ENCODE results near the gene SMAP1.

Gene SMAP1

GRCh38 chr6:70680396-70680795 lies 12.7 kb downstream of the SMAP1 start:
- in situ Hi-C loops (cut with MboI; ENCODE audit: low sequenced_read_pairs): no loop called here

GRCh38 chr6:70684794-70685493 lies 17.3 kb downstream of the SMAP1 start:
- in situ Hi-C loops (cut with MboI; ENCODE audit: low sequenced_read_pairs): no loop called here

- in situ Hi-C loops (cut with MboI; ENCODE audit: low sequenced_read_pairs): no loop called here
These were observed 18.0 kb downstream of the SMAP1 start for GRCh38 chr6:70685494-70686180.

- in situ Hi-C loops (cut with MboI; ENCODE audit: low sequenced_read_pairs): no loop called here
These were observed 19.0 kb downstream of the SMAP1 start for GRCh38 chr6:70686548-70687133.

DNA sequence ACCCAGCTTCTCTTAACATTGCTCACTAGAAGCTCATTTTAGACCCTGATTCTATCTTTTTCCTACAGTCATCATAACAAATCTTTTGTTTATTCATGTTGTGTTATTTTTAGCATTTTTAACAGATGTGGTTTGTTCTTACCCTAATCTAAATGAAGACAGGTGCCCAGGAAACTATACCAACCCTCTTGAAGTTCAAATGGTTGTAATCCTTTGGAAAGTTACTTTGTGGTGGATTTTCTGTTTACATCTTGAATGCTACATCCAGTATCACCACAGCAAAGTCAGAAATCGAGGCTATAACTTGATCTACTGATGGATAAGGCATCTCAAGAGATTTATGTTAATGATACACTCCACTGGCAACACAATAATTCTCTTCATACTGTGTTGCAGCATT lies 26.2 kb downstream of the SMAP1 start:
- in situ Hi-C loops (cut with MboI; ENCODE audit: low sequenced_read_pairs): no loop called here

DNA sequence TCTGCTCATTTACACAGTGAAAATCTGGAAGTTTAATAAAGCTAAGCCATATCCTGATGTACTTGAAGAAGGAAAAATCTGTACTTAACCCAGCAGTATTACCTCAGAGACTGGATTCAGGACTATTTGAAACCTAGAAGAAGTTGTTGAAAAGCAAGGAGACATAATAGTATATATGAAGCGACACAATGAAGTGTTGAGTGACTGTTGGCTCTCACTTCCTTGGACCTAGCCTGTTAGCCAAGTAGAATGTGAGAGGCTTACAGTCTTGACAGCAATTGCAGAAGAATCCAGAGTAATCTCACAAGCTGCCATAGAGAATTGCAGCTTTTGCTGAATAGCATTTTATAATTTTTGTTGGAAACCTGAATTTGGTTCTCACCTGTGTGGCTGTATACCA lies 26.7 kb downstream of the SMAP1 start:
- in situ Hi-C loops (cut with MboI; ENCODE audit: low sequenced_read_pairs): no loop called here

DNA sequence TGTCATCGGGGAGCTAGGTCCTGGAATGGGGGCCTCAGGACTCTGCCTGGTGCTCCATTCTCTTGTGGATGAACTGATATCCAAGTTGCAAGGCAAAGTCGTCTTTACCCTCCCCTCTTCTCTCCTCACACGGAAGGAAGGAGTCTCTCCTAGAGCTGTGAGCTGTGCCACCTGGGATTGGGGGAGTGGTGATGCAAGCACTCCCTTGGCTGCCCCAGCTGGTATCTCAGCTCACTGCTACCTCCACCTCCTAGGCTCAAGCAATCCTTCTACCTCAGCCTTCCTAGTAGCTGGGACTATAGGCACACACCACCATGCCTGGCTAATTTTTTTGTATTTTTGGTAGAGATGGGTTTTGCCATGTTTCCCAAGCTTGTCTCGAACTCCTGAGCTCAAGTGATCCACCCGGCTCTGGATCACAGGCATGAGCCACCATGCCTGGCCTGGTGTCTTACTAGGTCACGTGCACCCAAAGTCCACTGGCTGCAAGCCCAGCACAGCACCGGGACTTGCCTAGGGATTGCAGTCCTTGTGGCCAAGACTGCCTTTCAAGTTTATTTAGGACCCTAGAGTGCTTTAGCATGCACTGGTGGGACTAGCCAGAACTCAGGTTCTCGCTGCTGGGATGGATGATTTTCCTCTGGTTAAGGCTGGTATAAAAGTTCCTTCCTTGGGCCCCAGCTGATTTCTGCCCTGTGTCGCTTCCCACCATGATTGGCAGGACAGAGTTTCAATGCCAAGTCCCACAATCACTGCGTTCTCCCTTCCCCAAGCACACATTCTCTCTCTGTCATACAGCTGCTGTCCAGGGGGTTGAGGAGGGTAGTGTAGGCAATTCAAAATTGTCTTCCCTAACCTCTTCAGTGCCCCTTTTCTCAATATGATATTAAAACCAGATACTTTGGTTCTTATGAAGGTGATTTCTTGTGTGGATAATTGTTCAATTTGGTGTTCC lies 33.5 kb downstream of the SMAP1 start:
- in situ Hi-C loops (cut with MboI; ENCODE audit: low sequenced_read_pairs): no loop called here

GRCh38 chr6:70705772-70706171 lies 38.1 kb downstream of the SMAP1 start:
- in situ Hi-C loops (cut with MboI; ENCODE audit: low sequenced_read_pairs): no loop called here

DNA sequence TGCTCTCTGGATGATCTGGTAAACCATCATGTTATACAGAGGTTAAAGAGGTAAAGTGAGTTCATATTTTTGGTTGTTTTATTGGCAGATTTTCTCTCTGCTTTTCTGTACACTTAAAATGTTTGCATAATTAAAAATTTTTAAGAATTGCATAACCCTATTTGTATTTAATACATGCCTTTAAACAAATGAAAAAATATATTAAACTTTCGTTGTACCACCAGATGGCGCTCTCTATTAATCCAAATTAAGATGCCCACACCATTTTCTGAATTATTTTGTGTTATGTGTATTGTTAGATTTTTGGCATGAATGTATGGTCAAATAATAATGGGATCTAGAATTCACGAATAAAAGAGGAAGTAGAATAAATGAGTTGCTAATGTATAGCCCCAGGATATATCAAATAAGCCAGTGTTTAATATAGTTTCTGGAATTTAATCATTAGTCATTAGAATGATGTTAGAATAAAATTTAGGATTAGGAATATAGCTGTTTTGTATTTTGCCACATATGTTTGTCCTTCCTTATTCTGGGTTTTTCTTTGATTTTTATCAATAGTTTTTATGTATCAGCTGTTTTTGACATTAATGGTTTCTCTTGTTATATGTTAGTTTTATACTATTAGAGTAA lies 38.9 kb downstream of the SMAP1 start:
- in situ Hi-C loops (cut with MboI; ENCODE audit: low sequenced_read_pairs): no loop called here

GRCh38 chr6:70707893-70708292 lies 40.2 kb downstream of the SMAP1 start:
- in situ Hi-C loops (cut with MboI; ENCODE audit: low sequenced_read_pairs): no loop called here

- in situ Hi-C loops (cut with MboI; ENCODE audit: low sequenced_read_pairs): no loop called here
These were observed 40.8 kb downstream of the SMAP1 start for GRCh38 chr6:70708448-70708847.

GRCh38 chr6:70709826-70710225 lies 42.1 kb downstream of the SMAP1 start:
- in situ Hi-C loops (cut with MboI; ENCODE audit: low sequenced_read_pairs): no loop called here

- in situ Hi-C loops (cut with MboI; ENCODE audit: low sequenced_read_pairs): no loop called here
These were observed 47.1 kb downstream of the SMAP1 start for GRCh38 chr6:70714716-70715257.

DNA sequence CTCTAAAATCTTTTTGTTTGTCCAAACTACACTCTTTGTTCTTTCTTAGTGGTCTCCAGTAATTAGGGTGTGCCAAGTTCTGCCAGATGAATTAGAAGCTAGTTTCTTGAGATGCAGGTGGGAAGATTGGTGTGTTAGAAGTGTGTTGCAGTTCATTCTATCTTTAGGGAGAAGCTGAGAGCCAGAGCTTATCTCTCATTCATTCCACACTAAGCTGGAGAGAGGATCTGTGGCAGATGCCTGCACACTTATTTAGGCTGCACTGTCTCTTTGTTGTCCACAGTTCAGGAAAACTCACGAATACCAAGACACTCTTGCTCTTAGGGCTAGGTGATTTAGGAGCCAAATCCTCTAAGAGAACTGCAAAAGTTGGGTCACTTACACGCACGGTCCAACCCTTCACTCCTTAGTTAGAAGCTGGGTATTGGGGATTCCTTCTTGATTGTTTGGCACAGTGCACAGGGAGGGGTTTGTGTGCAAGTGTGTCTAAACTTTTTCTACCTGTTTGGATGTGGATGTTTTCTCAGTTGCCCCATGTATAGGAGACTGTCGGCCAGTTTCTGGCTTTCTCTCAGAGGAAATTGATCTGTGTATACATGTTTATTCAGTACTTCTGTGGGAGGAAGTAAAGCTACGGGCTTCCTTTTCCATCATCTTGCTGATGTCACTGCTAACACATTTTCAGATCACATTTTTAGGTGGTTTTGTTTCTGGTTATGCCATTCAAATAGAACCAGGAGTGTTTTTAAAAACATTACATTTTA lies 49.5 kb downstream of the SMAP1 start:
- in situ Hi-C loops (cut with MboI; ENCODE audit: low sequenced_read_pairs): no loop called here

DNA sequence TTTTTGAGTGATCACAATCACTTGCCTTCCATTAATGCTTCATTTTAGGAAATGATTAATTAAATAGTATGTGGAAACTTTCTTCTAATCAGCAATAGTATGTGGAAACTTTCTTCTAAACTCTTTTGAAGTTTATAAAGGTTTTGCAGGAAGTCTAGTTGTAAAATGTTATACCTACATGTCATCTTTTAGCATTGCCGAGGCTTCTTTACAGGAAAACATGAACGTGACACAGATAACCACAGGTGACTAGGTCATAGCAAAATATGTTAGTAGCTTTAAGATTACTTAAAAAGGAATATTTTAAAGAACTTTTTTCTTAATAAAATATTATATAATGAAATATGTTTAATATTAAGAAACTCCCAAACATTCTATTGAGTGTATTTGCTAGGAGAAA lies 56.8 kb downstream of the SMAP1 start:
- in situ Hi-C loops (cut with MboI; ENCODE audit: low sequenced_read_pairs): no loop called here

- in situ Hi-C loops (cut with MboI; ENCODE audit: low sequenced_read_pairs): no loop called here
These were observed 58.2 kb downstream of the SMAP1 start for GRCh38 chr6:70725817-70726415.

DNA sequence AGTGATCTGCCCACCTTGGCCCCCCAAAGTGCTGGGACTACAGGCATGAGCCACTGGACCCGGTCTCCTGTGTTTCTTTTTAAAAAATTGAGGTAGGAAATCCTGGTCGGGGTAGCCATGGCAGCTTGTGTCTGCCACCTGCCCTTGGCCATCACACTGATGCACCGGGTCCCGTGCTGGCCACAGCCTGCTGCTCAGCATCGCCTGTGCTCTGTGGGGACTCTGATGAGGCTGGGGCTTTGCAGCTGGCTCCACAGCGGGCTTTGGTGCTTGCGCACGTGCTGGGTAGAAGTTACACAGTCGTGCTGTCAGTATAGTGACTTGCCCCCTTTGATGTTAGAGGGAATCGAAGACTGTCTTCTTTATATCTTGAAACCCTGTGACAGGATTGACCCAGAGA lies 66.7 kb downstream of the SMAP1 start:
- in situ Hi-C loops (cut with MboI; ENCODE audit: low sequenced_read_pairs): no loop called here

- in situ Hi-C loops (cut with MboI; ENCODE audit: low sequenced_read_pairs): no loop called here
These were observed 67.3 kb downstream of the SMAP1 start for GRCh38 chr6:70734979-70735378.

DNA sequence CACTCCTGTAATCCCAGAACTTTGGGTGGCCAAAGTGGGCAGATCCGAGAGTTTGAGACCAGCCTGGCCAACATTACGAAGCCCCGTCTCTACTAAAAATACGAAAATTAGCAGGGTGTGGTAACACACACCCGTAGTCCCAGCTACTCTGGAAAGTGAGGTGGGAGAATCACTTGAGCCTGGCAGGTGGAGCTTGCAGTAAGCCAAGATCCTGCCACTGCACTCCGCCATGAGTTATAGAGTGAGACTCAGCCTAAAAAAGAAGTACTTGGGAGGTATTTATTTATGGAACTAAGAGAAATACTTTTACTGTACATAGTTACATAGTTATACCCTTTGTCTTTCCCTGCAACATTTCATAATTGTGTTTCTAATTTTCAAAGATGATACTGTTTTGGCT lies 67.8 kb downstream of the SMAP1 start:
- in situ Hi-C loops (cut with MboI; ENCODE audit: low sequenced_read_pairs): no loop called here
